ENCODE data around the gene BTAF1.

GRCh38 chr10:91908337-91909116, 15.0 kb upstream of the BTAF1 start:
- TF ChIP-seq, protein P1, sequence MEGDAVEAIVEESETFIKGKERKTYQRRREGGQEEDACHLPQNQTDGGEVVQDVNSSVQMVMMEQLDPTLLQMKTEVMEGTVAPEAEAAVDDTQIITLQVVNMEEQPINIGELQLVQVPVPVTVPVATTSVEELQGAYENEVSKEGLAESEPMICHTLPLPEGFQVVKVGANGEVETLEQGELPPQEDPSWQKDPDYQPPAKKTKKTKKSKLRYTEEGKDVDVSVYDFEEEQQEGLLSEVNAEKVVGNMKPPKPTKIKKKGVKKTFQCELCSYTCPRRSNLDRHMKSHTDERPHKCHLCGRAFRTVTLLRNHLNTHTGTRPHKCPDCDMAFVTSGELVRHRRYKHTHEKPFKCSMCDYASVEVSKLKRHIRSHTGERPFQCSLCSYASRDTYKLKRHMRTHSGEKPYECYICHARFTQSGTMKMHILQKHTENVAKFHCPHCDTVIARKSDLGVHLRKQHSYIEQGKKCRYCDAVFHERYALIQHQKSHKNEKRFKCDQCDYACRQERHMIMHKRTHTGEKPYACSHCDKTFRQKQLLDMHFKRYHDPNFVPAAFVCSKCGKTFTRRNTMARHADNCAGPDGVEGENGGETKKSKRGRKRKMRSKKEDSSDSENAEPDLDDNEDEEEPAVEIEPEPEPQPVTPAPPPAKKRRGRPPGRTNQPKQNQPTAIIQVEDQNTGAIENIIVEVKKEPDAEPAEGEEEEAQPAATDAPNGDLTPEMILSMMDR (IDR thresholded peaks at IDR 0.05; ENCODE audit: poor library complexity) = peak; percentile 59
- TF ChIP-seq EZH2 (IDR thresholded peaks at IDR 0.05; ENCODE audit: borderline replicate concordance) (no peak), EZH2phosphoT487 (IDR thresholded peaks at IDR 0.05; ENCODE audit: low read depth, severe bottlenecking, unreplicated experiment) (no peak)

Data from hepatocyte (in vitro differentiated cells).